Stimulated activated CD4-positive, alpha-beta T cell treated with anti-CD3 and anti-CD28 coated beads, Interleukin-2, amount 100 ng/mL, for 24 hours (primary cell): ENCODE results near the gene RCBTB2.

Source experiments
- DNase-seq, 2 donors: peaks; one replicate each; pipeline ENCODE4 v3.0.0-alpha.2; 2020

The RCBTB2 gene

DNA sequence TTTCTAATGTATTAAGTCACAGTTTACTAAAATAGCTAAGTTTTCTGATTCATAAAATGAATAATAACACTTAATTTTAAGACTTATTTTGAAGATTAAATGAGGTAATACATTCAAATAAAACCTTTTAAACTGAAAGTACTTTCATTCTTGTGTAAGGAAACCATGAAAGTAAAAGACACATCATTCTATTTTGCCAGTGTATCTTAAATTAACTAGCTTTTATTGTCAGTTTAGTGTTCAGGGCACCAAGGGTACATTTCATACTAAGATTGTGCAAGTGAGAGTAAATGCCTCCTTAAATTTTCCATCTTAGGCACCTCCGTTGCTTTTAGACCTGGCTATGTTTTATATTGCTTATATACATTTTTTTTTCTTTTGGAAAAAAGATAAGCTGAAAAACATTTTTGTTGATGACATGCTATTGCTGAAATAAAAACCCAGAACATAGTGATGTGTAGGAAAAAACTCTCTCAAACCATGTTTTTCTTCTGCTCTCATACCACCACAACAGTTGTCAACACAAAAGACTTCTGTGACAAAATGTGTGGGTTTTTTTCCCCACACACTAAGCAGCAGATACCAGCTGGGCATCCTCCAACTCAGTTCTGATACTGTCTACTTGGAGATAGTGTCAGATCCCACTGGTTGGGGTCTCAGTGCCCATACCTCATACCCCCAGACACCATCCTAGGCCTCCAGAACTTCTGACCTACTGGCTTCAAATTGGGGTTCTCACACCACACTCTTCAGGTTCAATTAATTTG is 89.3 kb downstream of the RCBTB2 start:
- no peak for DNase-seq
